GM21447 (cell line): ENCODE data around the gene PDE6D.

Experiments
- ATAC-seq: cut with Tn5 transposase; IDR thresholded peaks from one replicate; pipeline ENCODE4 v1.9.1; 2021; ENCODE audit not compliant: unreplicated experiment

PDE6D gene

DNA sequence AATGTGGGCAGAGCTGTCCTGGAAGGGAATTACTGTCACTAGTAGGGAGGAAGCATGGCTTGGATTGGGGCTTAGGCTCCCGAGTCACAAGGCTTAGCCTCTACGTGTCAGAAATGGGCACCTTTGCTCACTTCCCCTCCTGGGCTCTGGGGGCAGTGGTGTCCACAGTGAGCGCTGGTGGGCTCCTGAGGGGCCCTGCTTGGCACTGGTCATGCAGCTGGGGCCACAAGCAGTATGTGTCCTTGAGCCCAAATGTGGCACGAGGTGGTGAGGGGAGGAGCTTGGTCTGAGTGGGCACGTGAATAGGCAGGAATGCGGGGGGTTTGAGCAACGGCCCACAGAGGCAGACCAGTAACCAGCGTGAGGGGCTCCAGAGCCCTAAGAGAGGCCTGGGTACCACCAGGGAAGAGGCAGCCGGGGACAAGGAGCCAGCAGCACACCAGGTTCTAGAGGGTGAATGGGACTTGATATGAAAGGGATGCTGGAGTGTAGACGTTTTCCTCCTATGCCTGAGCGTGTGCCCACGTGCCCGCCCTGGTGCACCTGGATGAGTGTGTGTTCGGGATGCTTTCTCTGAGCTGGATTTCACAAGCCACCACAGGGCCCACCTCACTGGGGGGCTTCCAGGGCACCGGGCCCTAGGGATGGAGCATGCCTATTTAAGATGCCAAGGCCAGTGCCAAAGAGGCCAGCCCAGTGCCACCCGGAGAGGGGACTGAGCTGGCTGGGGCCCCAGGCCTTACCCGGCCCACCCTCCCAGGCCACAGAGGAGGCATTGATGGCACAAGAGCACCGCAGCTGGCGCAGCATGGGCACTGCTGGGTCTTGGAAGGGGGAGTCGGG is 95.5 kb downstream of the PDE6D start:
- no peak for ATAC-seq

DNA sequence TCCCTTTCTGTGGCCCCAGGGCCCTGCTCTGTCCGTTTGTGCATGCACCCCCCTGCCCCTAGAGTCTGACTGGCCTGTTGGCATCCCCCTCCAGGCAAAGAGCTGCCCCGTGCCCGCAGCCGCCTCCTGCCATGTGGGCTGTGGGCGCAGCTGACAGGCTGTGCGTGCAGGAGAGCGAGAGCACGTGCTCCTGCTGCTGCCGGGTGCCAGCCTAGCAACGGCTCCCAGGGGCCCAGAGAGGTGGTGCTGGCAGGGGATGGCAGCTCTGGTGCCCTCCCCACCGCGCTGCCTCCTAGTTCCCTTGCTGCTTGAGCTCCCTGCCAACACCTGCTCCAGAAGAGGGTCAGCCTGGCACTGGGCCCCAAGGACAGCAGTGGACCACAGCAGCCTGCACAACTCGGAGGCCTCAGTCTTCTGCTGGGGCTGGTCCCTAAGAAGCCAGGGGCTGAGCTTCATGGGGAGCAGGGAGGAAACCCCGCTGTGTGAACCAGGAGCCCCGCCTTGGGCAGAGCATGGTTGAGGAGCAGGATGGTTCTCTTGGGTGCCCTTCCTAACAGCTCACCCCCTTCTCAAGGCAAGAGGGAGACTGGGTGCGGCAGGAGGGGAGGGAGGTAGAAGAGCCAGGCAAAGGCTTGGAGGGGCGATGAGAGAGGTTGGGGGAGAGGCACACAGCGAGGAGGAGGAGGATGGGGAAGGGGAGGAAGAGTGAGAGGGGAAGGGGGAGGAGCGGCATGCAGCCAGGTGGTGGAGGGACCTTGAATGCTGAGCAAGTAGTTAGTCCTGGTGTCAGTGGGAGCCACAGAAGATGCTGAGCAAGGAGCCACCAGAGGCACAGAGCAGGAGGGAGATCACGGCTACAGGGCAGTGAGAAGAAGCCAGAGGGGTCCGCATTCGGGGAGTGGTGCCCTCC is 96.5 kb downstream of the PDE6D start:
- no peak for ATAC-seq

DNA sequence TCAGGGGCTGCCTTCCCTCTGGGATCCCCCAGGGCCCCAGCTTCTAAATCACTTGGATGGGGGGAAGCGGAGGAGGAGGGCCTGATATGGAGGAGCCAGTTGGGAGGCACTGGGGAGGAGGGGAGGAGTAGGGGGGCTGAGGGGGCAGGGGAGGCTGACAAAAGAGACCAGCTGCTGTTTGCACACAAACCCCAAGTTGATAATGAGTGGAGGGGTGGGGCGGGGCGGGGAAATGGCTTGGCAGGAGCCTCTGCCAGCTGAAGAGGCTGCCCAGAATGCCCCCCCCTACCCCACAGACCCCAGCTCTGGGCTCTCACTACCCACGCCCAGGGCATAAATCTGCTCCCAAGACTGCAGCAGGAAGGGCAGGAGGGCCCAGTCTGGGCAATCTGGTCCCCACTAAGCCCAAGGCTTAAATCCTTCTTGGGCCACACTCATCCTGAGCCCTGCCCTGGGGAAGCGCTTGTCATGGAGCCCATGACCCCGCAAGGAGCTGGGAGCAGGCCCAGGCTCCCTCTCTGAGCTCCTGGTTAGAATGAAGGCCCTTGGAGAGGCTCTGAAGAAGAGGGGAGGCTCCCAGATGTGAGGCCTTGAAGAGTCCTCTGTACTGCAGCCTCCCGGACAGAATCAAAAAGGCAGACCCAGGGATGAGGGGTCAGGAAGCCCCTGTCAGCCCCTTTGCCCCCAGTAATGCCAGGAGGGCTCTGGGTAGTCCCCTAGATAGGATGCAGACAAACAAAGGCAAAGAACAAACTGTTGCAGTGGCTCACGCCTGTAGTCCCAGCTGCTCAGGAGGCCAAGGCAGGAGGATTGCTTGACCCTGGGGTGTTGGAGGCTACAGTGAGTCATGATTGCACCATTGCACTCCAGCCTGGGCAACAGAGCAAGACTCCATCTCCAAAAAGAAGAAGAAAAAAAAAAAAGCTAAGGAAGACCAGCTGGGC is 97.5 kb downstream of the PDE6D start:
- no peak for ATAC-seq

DNA sequence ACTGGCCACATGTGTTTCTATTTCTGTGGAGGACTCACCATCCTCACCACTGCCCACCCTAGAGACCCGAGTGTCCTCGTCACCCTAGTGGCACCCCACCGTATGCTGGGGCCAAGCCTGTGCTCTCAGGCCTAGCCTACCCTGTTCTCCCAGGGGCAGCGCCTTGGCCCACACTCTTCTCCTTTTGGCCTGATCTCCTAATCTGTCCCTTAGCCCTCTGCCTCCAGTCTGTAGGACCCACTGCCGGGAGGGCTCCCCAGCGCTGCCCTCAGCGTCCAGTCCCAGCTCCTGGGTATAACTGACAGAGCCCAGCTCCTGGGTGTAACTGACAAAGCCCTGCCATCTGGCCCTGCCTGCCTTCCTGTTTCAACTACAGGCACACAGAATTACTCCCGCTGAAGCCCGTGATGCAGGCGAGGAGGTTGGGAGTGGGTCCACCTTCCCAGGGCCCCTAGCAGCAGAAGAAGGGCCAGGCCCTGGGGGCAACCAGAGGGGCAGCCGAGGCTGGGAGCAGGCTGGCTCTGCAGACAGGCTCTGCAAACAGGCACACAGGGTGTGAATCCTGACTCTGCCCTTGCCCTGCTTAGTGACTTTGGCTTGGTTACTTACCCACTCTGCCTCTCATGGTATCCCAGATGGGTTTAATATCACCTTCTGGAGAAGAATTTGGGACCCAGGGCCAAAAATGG is 98.3 kb downstream of the PDE6D start:
- ATAC-seq: no peak
